Heart right ventricle (tissue), 16 donors: ENCODE results near the gene BCORL1. TPM values are rescaled to one million over a fixed set of nuclear protein-coding genes. Genes with fewer than 3 reads are reported as not detected.

Experiments used
- ATAC-seq, 8 donors: fragments of 200-7000 bp; cut with Tn5 transposase; one replicate each; pipeline ENCODE4 v1.9.1; 2020; ENCODE audit warnings: mild to moderate bottlenecking in 8 of 8, moderate library complexity in 8 of 8, moderate number of reproducible peaks in 1 of 8
- DNase-seq, 2 donors: peaks; one replicate each; pipeline ENCODE4 v3.0.0-alpha.2; 2020
- H3K27ac ChIP-seq, 10 donors: fragments of 200-600 bp; sonication (generic) in 2 of 10; one replicate each; pipeline versions ENCODE4 v1.5.0 to v1.8.0; 2020 to 2022; ENCODE audit warnings: mild to moderate bottlenecking in 3 of 10
- H3K27me3 ChIP-seq, 7 donors: fragments of 200-600 bp; one replicate each; pipeline ENCODE4 v1.8.0; 2021 to 2022; ENCODE audit warnings: mild to moderate bottlenecking in 2 of 7
- H3K36me3 ChIP-seq, 9 donors: fragments of 200-600 bp; sonication (generic) in 1 of 9; one replicate each; pipeline versions ENCODE4 v1.5.0 to v1.8.0; 2020 to 2022; ENCODE audit warnings: mild to moderate bottlenecking in 2 of 9
- H3K4me1 ChIP-seq, 9 donors: fragments of 200-600 bp; sonication (generic) in 1 of 9; one replicate each; pipeline versions ENCODE4 v1.5.0 to v1.8.0; 2020 to 2022; ENCODE audit warnings: mild to moderate bottlenecking in 4 of 9
- H3K4me3 ChIP-seq, 10 donors: fragments of 200-600 bp; sonication (generic) in 2 of 10; one replicate each; pipeline versions ENCODE4 v1.5.0 to v1.8.0; 2020 to 2022; ENCODE audit warnings: mild to moderate bottlenecking in 7 of 10, moderate library complexity in 2 of 10
- H3K9me3 ChIP-seq, 11 donors: fragments of 200-600 bp in 10 of 11; sonication (generic) in 2 of 11; one replicate each; pipeline versions ENCODE4 v1.5.0 to v1.8.0; 2013 to 2022; ENCODE audit warnings: mild to moderate bottlenecking in 2 of 11, control low read depth in 1 of 11, moderate library complexity in 1 of 11
- whole genome bisulfite sequencing, 2 donors: extraction: QIAGEN DNeasy Blood & Tissue Kit; methylation state at CpG; one replicate each; pipeline ENCODE4 v1.1.7; 2013; ENCODE audit warnings: inconsistent platforms in 1 of 2; 5-methylcytosine and 5-hydroxymethylcytosine counted together
- intact Hi-C, 10 donors: fragments of 100-400 bp; cut with DNase I; formaldehyde crosslinking; loops; one replicate each; pipeline versions ENCODE4 v1.11.1 to v1.14.2; 2022
- polyA plus RNA-seq, 2 donors: library from polyadenylated mRNA; stranded (reverse); fragments of 200-250 nt; gene quantifications; one replicate each; pipeline ENCODE4 v1.2.3, GENCODE V29; 2013
- total RNA-seq, 10 donors: library from RNA; stranded (reverse); fragmentation: NEBNext Ultra II Directional in 3 of 10; extraction: Animal tissue kit (Norgen Biotek cat#: 25700) in 3 of 10; gene quantifications; one replicate each; pipeline versions ENCODE4 v1.2.1 to v1.2.4, GENCODE V29; 2021 to 2023
- TF ChIP-seq, protein P1 (sequence below), 9 donors: fragments of 200-600 bp; sonication (generic) in 2 of 9; IDR thresholded peaks; one replicate each; pipeline versions ENCODE4 v1.5.0 to v1.8.0; 2021 to 2022; ENCODE audit warnings: antibody characterized with exemption in 9 of 9, mild to moderate bottlenecking in 5 of 9, moderate library complexity in 1 of 9
- donor health status: Arrhythmogenic right ventricular cardiomyopathy.
- donor health status: ischemic (EF 13 %, LVEDD 7.1; RV severe dilation, severe dysfunction).
- donor health status: healthy with polysubstance abuse.
- donor health status: DM: no; HTN: yes; CAD: no.
- donor health status: DM: no; HTN: no; CAD: no.
- donor health status: ischemic (EF 25% LVEDD 6.9; RV normal size, moderate dysfunction).
- donor health status: ischemic (EF 25% LVEDD 5.7; RV mildly dilated, moderate dysfunction).
- donor health status: healthy.
- donor health status: DM: yes; HTN: yes; CAD: no.
- donor health status: Ischemic cardiomyopathy.
- donor health status: ischemic (EF 35%, LVEDD 5.7; RV mildly dilated, moderate dysfunction).
- donor health status: nonischemic (EF 11% LVEDD 7.7; RV severe dilation, severe dysfunction).
- donor health status: DM: yes; HTN: yes; CAD: no.
- donor health status: PGD.
- donor health status: ischemic (EF 29% LVEDD 5.4; RV normal size, mild dysfunction).
- donor health status: nonischemic (EF 23%, LVEDD 6.1; RV moderate dilation, normal function).

Gene BCORL1
- total and polyA plus RNA-seq, 12 donors, result 2.1 to 12.8 (median 7.8) TPM

DNA sequence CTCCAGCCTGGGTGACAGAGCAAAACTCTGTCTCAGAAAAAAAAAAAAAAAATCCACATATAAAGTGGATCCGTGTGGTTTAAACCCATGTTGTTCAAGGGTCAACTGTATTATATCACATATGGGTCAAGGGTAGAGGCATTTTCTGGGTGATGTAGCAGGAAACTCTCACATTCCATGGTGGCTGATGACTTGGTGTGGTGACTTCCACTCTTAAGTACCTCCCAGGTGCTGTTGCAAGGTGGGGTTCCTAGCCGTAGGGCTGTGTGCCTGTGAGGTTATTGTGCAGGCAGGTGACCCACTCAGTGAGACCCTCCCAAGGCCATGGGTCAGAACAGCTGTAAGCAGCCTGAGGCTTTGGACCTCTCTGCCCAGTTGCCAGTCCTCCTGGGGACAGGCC is 110.8 kb downstream of the BCORL1 start:
- 93 to 100% methylated on average over 2 of the region's 2 CpGs for WGBS, 2 donors
- no peaks in the 10 kb centered on the region for H3K36me3 ChIP-seq
- H3K27ac ChIP-seq, result no peak overlapping the region
- no peak for DNase-seq
- ATAC-seq, result no peak
- H3K9me3 ChIP-seq, result no peaks in the 10 kb centered on the region
- no peak overlapping the region for H3K4me3 ChIP-seq
- intact Hi-C loops, result no loop called here
- TF ChIP-seq, protein P1, sequence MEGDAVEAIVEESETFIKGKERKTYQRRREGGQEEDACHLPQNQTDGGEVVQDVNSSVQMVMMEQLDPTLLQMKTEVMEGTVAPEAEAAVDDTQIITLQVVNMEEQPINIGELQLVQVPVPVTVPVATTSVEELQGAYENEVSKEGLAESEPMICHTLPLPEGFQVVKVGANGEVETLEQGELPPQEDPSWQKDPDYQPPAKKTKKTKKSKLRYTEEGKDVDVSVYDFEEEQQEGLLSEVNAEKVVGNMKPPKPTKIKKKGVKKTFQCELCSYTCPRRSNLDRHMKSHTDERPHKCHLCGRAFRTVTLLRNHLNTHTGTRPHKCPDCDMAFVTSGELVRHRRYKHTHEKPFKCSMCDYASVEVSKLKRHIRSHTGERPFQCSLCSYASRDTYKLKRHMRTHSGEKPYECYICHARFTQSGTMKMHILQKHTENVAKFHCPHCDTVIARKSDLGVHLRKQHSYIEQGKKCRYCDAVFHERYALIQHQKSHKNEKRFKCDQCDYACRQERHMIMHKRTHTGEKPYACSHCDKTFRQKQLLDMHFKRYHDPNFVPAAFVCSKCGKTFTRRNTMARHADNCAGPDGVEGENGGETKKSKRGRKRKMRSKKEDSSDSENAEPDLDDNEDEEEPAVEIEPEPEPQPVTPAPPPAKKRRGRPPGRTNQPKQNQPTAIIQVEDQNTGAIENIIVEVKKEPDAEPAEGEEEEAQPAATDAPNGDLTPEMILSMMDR (IDR thresholded peaks at IDR 0.05), result no peak
- H3K4me1 ChIP-seq, result peaks cover 0 to 51% (median 3%) of the 10 kb centered on the region in 9 donors
- H3K27me3 ChIP-seq, result no peaks in the 10 kb centered on the region

DNA sequence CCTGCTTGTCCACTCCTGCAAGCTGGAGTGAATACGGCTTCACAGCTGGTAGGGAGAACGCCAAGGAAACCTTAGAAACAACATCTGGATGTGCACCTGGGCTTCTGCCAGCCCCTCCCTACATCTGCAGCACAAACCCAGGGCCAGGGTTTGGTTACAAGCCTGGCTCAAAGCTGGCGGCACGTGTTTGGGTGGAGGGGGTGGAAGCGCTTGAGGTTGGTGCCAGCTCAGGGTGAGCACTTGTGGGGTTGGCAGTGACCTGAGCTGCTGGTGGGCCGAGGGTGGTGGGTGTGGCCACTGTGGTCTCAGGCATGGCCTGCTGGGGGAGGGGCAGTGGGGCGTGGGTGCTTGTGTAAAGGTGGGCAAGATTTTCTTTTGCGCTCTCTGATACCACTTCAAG is 112.3 kb downstream of the BCORL1 start:
- H3K9me3 ChIP-seq, result no peaks in the 10 kb centered on the region
- H3K27ac ChIP-seq, result no peak overlapping the region
- WGBS, 2 donors, result 83 to 84% methylated on average over 8 of the region's 8 CpGs
- no peak overlapping the region for H3K4me3 ChIP-seq
- ATAC-seq, result no peak
- no peak for DNase-seq
- H3K36me3 ChIP-seq, result no peaks in the 10 kb centered on the region
- H3K4me1 ChIP-seq, result peaks cover under 1 to 51% (median 15%) of the 10 kb centered on the region in 9 donors
- TF ChIP-seq, protein P1 (IDR thresholded peaks at IDR 0.05), result no peak
- no peaks in the 10 kb centered on the region for H3K27me3 ChIP-seq
- intact Hi-C loops, result no loop called here

DNA sequence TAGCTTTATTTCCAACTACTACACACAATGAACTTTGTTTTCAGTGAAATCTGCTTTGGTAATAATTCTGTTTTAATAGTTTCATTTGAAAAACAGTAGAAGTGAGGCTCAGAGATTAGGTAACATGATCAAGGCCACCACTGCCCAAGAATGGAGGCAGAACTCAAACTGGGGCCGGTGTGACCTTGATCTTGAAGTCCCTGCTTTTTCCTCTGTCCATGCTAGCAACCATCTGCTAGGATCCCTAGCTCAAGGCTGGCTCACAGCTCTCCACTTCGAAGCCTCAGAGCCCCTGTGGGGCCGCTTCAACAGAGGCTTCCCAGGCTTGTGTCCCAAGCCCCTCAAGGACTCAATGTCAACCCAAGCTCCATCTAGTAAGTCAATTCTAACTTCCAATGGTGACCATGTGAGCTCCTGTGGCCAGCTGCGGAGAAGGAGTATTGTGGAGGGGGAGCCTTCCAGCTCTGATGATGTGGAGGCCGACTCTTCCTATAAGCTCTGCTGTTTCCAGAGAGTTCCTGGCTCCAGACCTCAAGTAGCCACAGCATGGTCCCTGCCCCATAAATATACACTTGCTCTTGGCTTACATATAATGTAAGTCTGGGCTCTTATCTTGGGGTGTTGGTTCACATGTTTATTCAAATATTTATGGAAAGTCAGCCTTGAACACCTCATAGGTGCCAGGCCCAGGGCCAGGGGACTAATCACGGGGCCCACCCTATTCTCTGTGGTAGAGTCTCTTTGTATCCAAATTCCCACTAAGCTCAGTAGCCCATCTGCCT is 113.0 kb downstream of the BCORL1 start:
- H3K27ac ChIP-seq, result no peak overlapping the region
- H3K4me3 ChIP-seq, result no peak overlapping the region
- no peaks in the 10 kb centered on the region for H3K9me3 ChIP-seq
- DNase-seq, result no peak
- H3K36me3 ChIP-seq, result no peaks in the 10 kb centered on the region
- intact Hi-C loops, result no loop called here
- no peaks in the 10 kb centered on the region for H3K27me3 ChIP-seq
- no peak for ATAC-seq
- TF ChIP-seq, protein P1 (IDR thresholded peaks at IDR 0.05), result no peak
- 93 to 94% methylated on average over 6 of the region's 6 CpGs for WGBS, 2 donors
- H3K4me1 ChIP-seq, result peaks cover 6 to 54% (median 22%) of the 10 kb centered on the region in 9 donors

DNA sequence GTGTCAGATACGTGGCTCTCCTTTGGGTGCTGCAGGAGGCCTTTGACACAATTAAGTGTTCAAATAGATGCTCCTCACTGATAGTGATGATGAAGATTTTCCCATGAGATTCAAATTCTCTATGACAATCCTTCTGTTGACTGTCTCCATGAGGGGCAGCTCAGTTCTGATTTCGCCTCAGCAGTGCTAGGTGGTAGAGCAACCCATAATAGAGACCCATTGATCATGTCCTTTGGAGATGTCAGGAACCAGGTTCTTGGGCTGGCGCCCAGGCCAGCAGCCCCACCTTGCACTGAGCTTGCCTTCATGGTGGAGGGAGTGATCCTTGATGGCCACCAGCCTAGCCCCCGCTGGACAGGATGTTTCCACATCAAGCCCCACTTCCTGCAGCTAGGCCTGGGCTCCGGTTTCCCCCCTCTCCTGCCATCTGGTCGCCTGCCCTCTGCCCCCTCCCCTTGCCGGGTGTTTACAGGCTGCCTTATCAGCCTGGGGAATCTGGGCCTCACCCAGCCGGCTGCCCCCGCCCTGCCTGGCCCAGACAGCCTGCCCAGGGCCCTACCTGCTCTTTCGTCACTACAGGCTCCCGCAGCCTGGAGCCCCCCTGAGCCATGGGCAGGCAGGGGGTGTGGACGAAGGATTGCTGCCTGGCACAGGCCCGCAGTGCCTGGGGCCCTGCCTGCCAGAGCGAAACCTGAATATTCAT is 115.2 kb downstream of the BCORL1 start:
- TF ChIP-seq, protein P1 (IDR thresholded peaks at IDR 0.05), result no peak
- peak in 7 of 8 donors; percentile 23 to 67 (median 59) for ATAC-seq

More for the DNA sequence above, 115.2 kb downstream of the BCORL1 start:
- H3K4me3 ChIP-seq, result no peak overlapping the region
- 65 to 69% methylated on average over 11 to 14 of the region's 14 CpGs for WGBS, 2 donors
- H3K27ac ChIP-seq, result peak overlapping the region in 6 of 10 donors; percentile 22 to 53 (median 36)
- no peaks in the 10 kb centered on the region for H3K36me3 ChIP-seq
- DNase-seq, result peak in 1 of 2 donors; percentile 23
- no peaks in the 10 kb centered on the region for H3K27me3 ChIP-seq
- H3K9me3 ChIP-seq, result no peaks in the 10 kb centered on the region
- peaks cover 6 to 43% (median 25%) of the 10 kb centered on the region in 9 donors for H3K4me1 ChIP-seq
- intact Hi-C loops, result no loop called here
